Hair follicular keratinocyte (primary cell): ENCODE measurements around the gene ENG. TPM values are rescaled to one million over a fixed set of nuclear protein-coding genes. Genes with fewer than 3 reads are reported as not detected.

Experiments
- total RNA-seq: library from RNA; depleted of rRNA; stranded (reverse); fragments of >200 nt; gene quantifications from 2 replicates; pipeline ENCODE4 v1.2.3, GENCODE V29; 2015

Gene ENG
- 6.2 and 9.6 TPM in 2 replicates for total RNA-seq

GRCh38 chr9:127854184-127854806 lies at the start of gene ENG:
TSS of gene ENG (minus strand) at chr9:127854658. CDS start at chr9:127854355, 303 bp downstream.

GRCh38 chr9:127899128-127899943 lies 44.9 kb upstream of the ENG start, which contains the start of gene ST6GALNAC6:
TSS of gene ST6GALNAC6 (minus strand) at chr9:127899603. CDS start at chr9:127897981, 1,622 bp downstream.

GRCh38 chr9:127877566-127877998 lies 23.1 kb upstream of the ENG start, which contains the start of gene AK1:
TSS of gene AK1 (minus strand) at chr9:127877675. CDS start at chr9:127874617, 3,058 bp downstream.

GRCh38 chr9:127802576-127803443 lies 51.6 kb downstream of the ENG start, which contains the start of gene FPGS:
TSS of gene FPGS (plus strand) at chr9:127802882. CDS start at chr9:127802925, 43 bp downstream.

GRCh38 chr9:127785933-127786772 lies 68.3 kb downstream of the ENG start, which contains the start of gene CDK9:
TSS of gene CDK9 (plus strand) at chr9:127786034. CDS start at chr9:127786149, 115 bp downstream.

DNA sequence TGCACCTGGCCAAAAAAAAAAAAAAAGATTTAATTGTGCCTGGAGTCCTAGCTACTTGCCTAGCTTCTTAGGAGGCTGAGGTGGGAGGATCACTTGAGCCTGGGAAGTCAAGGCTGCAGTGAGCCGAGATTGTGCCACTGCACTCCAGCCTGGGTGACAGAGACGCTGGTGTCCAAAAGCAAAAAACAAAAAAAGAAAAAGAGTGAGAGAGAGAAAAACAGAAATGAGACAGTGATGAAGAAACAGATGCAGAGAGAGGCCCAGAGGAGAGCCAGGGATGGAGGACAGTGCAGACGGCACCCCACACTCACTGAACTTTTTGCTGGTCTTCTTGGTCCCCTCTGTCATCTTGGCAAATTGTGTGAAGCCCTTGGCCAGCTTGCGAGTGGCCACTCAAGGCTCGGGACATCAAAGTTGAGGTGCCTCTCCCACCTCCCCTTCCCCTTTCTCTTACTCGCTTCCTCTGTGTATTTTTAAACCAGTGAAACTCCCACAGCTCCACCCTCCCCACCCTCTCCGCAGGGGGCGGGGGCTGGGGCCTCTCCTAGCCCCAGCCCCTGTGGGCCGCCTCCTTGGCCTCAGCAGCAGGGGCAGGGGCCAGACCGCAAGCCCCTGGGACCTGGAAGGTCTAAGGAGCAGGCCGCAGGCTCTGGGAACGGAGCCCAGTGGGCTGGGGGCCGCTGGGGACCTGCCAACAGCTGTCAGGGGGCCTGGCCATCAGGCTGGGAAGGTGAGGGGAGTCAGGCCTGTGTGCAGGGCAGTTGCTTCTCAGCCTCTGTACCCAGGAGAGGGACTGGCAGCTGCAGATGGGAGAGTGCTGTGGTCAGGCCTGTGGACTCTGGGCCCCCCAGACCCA lies 76.0 kb downstream of the ENG start, which contains the start of gene SH2D3C:
TSS of gene SH2D3C (minus strand) at position 387 of the 856 bp plus-strand sequence. CDS start at position 348, 39 bp downstream.

Other genes with a start within 250 kb of the ENG start
- 31.7 and 46.0 TPM in 2 replicates for gene STXBP1, start 242.4 kb downstream of the ENG start, total RNA-seq
- gene CFAP157, start 147.7 kb downstream of the ENG start, total RNA-seq: not detected in 2 replicates
- 66.5 and 76.0 TPM in 2 replicates for gene PTRH1, start 139.0 kb downstream of the ENG start, total RNA-seq
- not detected in 2 replicates for gene TTC16, start 138.6 kb downstream of the ENG start, total RNA-seq
- 9.9 and 16.0 TPM in 2 replicates for gene TOR2A, start 119.4 kb downstream of the ENG start, total RNA-seq
- 0.15 and 0.23 TPM in 2 replicates for gene SH2D3C, start 76.0 kb downstream of the ENG start, total RNA-seq
- gene CDK9, start 68.6 kb downstream of the ENG start, total RNA-seq: 25.4 and 28.7 TPM in 2 replicates
- gene FPGS, start 51.8 kb downstream of the ENG start, total RNA-seq: 74.0 and 76.5 TPM in 2 replicates
- 34.4 and 45.3 TPM in 2 replicates for gene AK1, start 23.0 kb upstream of the ENG start, total RNA-seq
- gene ST6GALNAC6, start 44.9 kb upstream of the ENG start, total RNA-seq: 25.8 and 35.7 TPM in 2 replicates
- gene ST6GALNAC4, start 62.4 kb upstream of the ENG start, total RNA-seq: 36.4 and 42.8 TPM in 2 replicates
- 10.2 and 21.9 TPM in 2 replicates for gene PIP5KL1, start 76.1 kb upstream of the ENG start, total RNA-seq
- 13.4 and 20.5 TPM in 2 replicates for gene DPM2, start 83.2 kb upstream of the ENG start, total RNA-seq
- 2.6 and 2.7 TPM in 2 replicates for gene EEIG1, start 126.3 kb upstream of the ENG start, total RNA-seq
- gene NAIF1, start 212.7 kb upstream of the ENG start, total RNA-seq: 6.4 and 8.1 TPM in 2 replicates
- 7.3 and 8.0 TPM in 2 replicates for gene SLC25A25, start 213.6 kb upstream of the ENG start, total RNA-seq